GM23248 (cell line): ENCODE data around the gene ABCC3. TPM values are rescaled to one million over a fixed set of nuclear protein-coding genes. Genes with fewer than 3 reads are reported as not detected.

ENCODE experiments used
- DNase-seq: peaks from one replicate; pipeline ENCODE4 v3.0.0-alpha.2; 2015
- H2AFZ ChIP-seq: fragments of 200-600 bp; sonication (generic); 2 replicates; pipeline ENCODE4 v1.6.1; 2016; ENCODE audit warnings: antibody characterized with exemption
- H3F3A ChIP-seq: fragments of 200-600 bp; sonication (generic); 2 replicates; pipeline ENCODE4 v1.6.1; 2016; ENCODE audit warnings: mild to moderate bottlenecking, antibody characterized with exemption, mixed run types; ENCODE audit not compliant: insufficient read depth
- H3K27ac ChIP-seq: fragments of 200-600 bp; sonication (generic); 2 replicates; pipeline ENCODE4 v1.5.1; 2016; ENCODE audit warnings: mild to moderate bottlenecking
- H3K27me3 ChIP-seq: fragments of 200-600 bp; sonication (generic); replicated peaks from 2 replicates; pipeline ENCODE4 v1.6.1; 2016; ENCODE audit warnings: mild to moderate bottlenecking; ENCODE audit not compliant: insufficient read depth
- H3K36me3 ChIP-seq: fragments of 200-600 bp; sonication (generic); 2 replicates; pipeline ENCODE4 v1.6.1; 2016; ENCODE audit warnings: low read depth, mild to moderate bottlenecking
- H3K4me1 ChIP-seq: fragments of 200-600 bp; sonication (generic); 2 replicates; pipeline ENCODE4 v1.6.1; 2016; ENCODE audit warnings: mild to moderate bottlenecking; ENCODE audit not compliant: insufficient read depth
- H3K4me2 ChIP-seq: fragments of 200-600 bp; sonication (generic); one replicate; pipeline ENCODE4 v1.6.1; 2016; ENCODE audit warnings: mild to moderate bottlenecking; ENCODE audit not compliant: unreplicated experiment
- H3K4me3 ChIP-seq: fragments of 200-600 bp; sonication (generic); 2 replicates; pipeline ENCODE4 v1.5.1; 2016; ENCODE audit warnings: mild to moderate bottlenecking
- H3K79me2 ChIP-seq: fragments of 200-600 bp; sonication (generic); 2 replicates; pipeline ENCODE4 v1.6.1; 2016; ENCODE audit warnings: mild to moderate bottlenecking; ENCODE audit not compliant: insufficient read depth
- H3K9ac ChIP-seq: fragments of 200-600 bp; sonication (generic); 2 replicates; pipeline ENCODE4 v1.6.1; 2016; ENCODE audit warnings: mild to moderate bottlenecking
- H3K9me2 ChIP-seq: fragments of 200-600 bp; sonication (generic); 2 replicates; pipeline ENCODE4 v1.6.1; 2016; ENCODE audit warnings: mixed run types, mild to moderate bottlenecking, moderate library complexity; ENCODE audit not compliant: insufficient read depth
- H3K9me3 ChIP-seq: fragments of 200-600 bp; sonication (generic); one replicate; pipeline ENCODE4 v1.6.1; 2017; ENCODE audit warnings: low read depth
- H4K20me1 ChIP-seq: fragments of 200-600 bp; sonication (generic); 2 replicates; pipeline ENCODE4 v1.6.0; 2016; ENCODE audit not compliant: insufficient read depth
- EZH2 ChIP-seq: fragments of 200-600 bp; sonication (generic); IDR thresholded peaks from 2 replicates; pipeline ENCODE4 v1.6.1; 2018; ENCODE audit warnings: antibody characterized with exemption, mild to moderate bottlenecking; ENCODE audit not compliant: insufficient read depth, poor library complexity, severe bottlenecking
- EZH2phosphoT487 ChIP-seq: fragments of 200-600 bp; sonication (generic); IDR thresholded peaks from 2 replicates; pipeline ENCODE4 v1.6.1; 2018; ENCODE audit warnings: antibody characterized with exemption, moderate library complexity, mild to moderate bottlenecking, low read depth; ENCODE audit not compliant: insufficient read depth
- WGBS, 2 experiments: methylation state at CpG; one replicate each; pipeline ENCODE4 v1.1.6; 2015 to 2017; ENCODE audit warnings: low lambda C conversion rate in 2 of 2, low coverage in 1 of 2; ENCODE audit errors: missing lambda C conversion rate in 2 of 2; 5-methylcytosine and 5-hydroxymethylcytosine counted together
- in situ Hi-C: fragments of 300-500 bp; cut with MboI; formaldehyde crosslinking; loops from 2 replicates; pipeline ENCODE4 v1.15.0; 2020
- polyA plus RNA-seq: library from polyadenylated mRNA; unstranded; fragments of >200 nt; fragmentation: Nextera tagmentation; extraction: Ambion mirVana; gene quantifications from 2 replicates; pipeline ENCODE4 v1.2.1, GENCODE V29; 2016
- total RNA-seq: library from RNA; depleted of rRNA; stranded (reverse); fragments of >200 nt; shearing (Covaris generic); gene quantifications from 2 replicates; pipeline ENCODE4 v1.2.3, GENCODE V29; 2014

Gene ABCC3
- total and polyA plus RNA-seq, 2 experiments from 2014 or later = 32.0 to 38.5 TPM

DNA sequence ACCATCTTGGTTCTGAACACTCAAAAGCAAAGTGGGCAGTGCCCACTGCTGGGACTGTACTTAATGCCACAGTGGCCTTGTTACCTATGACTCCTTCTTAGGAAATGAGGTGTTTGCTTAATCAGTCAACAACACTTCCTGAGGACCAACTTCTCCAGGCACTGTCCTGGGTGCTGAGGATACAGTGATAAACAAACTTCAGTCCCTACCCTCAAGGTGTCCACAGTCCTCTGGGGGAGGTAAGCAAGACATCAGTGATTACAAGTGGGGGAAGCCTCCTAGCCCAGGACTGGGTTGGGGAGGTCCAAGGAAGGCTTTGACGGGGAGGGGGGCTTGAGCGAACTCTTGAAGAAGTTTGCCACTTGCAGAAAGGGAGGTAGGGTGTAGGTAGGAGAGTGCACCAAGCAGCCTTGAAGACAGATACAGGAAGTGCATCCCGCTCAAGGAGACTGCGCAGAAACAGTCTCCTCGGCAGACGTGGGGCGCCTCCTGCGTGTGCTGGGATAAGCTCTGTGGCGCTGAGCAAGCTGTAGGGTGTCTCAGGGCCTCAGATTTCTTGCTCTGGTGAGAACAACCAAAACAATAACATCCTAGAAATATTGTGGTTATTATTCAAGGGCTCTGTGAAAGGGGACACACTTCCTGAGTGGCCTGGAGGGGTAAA, 2.6 kb upstream of the ABCC3 start:
- in situ Hi-C loops = no loop called here
- peaks cover 5% of the 10 kb centered on the region; the same call in 1 of the 2 replicates for H3K4me1 ChIP-seq
- H3K9me3 ChIP-seq = no peaks in the 10 kb centered on the region
- no peak overlapping the region for H3K27ac ChIP-seq
- H3K27me3 ChIP-seq = no peaks in the 10 kb centered on the region
- no peak overlapping the region for H3K4me2 ChIP-seq
- H3K36me3 ChIP-seq = no peaks in the 10 kb centered on the region
- no peak overlapping the region for H2AFZ ChIP-seq
- no peaks in the 10 kb centered on the region for H3K9me2 ChIP-seq
- WGBS, 2 experiments = 89 to 90% methylated on average over 9 of the region's 9 CpGs
- peak; percentile 44 for DNase-seq
- H4K20me1 ChIP-seq = no peaks in the 10 kb centered on the region
- peaks cover 8% of the 10 kb centered on the region; the same call in 1 of the 2 replicates for H3F3A ChIP-seq
- peaks cover 17% of the 10 kb centered on the region for H3K79me2 ChIP-seq
- no peak overlapping the region for H3K4me3 ChIP-seq
- TF ChIP-seq EZH2phosphoT487 (no peak), EZH2 (no peak)
- H3K9ac ChIP-seq = no peak overlapping the region

DNA sequence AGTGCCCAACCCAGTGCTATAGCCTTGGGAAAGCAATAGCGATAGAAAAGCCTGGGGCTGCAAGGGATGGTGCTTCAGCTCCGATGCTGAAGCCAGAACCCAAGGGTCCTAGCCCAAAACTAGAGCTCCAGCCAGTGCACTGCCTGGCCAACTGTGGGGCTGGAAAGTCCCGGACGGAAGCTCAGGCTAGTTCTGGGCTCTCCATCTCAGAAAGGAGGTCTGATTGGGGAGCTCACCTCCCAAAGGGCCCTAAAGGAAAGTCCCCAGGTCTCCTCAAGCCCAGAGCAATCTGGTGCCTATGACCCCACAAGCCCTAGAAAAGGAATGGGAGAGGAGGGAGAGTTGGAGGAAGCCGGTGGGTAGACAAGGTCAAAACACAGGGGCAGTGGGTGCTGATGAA, 2.0 kb upstream of the ABCC3 start:
- TF ChIP-seq EZH2 (no peak), EZH2phosphoT487 (no peak)
- Histone ChIP-seq H3K27ac (no peak overlapping the region), H3K4me1 (peaks cover 5% of the 10 kb centered on the region; the same call in 1 of the 2 replicates), H3K79me2 (peaks cover 21% of the 10 kb centered on the region), H3K36me3 (no peaks in the 10 kb centered on the region), H3K9ac (no peak overlapping the region), H3K9me3 (no peaks in the 10 kb centered on the region), H2AFZ (no peak overlapping the region), H3K4me2 (no peak overlapping the region), H3K9me2 (no peaks in the 10 kb centered on the region), H3F3A (peaks cover 9% of the 10 kb centered on the region; the same call in 1 of the 2 replicates), H4K20me1 (no peaks in the 10 kb centered on the region), H3K27me3 (no peaks in the 10 kb centered on the region), H3K4me3 (no peak overlapping the region)
- in situ Hi-C loops = no loop called here
- 83 to 89% methylated on average over 5 of the region's 5 CpGs for WGBS, 2 experiments
- no peak for DNase-seq

DNA sequence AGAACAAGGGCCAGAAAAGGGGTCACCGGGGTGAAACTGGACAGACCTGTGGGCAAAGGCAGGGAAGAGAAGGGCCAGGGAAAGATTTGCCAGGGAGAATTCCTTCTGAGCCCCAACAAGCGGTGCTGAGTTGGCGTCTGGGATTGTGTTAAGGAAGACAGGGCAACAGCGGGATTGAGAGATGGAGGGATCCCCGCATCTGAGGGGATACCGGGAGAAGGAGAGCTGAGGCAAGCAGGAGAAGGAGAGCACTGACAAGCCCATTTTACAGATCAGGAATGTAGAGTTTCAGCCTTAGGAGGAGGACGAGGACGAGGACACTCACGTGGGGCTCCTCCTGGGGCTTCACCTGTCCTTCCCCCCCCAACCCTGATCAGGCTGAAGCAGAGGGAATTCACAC, 998 bp upstream of the ABCC3 start:
- TF ChIP-seq EZH2phosphoT487 (no peak), EZH2 (no peak)
- no peaks in the 10 kb centered on the region for H4K20me1 ChIP-seq
- no peak overlapping the region for H3K27ac ChIP-seq
- H3K79me2 ChIP-seq = peaks cover 21% of the 10 kb centered on the region
- no peak overlapping the region for H2AFZ ChIP-seq
- H3K9me3 ChIP-seq = no peaks in the 10 kb centered on the region
- no peaks in the 10 kb centered on the region for H3K36me3 ChIP-seq
- H3K9me2 ChIP-seq = no peaks in the 10 kb centered on the region
- no peaks in the 10 kb centered on the region for H3K27me3 ChIP-seq
- WGBS, 2 experiments = 93 to 98% methylated on average over 9 of the region's 9 CpGs
- H3F3A ChIP-seq = peaks cover 18% of the 10 kb centered on the region; the same call in 1 of the 2 replicates
- H3K4me1 ChIP-seq = peaks cover 15% of the 10 kb centered on the region
- no peak overlapping the region for H3K4me2 ChIP-seq
- DNase-seq = no peak
- H3K9ac ChIP-seq = no peak overlapping the region
- in situ Hi-C loops = no loop called here
- no peak overlapping the region for H3K4me3 ChIP-seq

DNA sequence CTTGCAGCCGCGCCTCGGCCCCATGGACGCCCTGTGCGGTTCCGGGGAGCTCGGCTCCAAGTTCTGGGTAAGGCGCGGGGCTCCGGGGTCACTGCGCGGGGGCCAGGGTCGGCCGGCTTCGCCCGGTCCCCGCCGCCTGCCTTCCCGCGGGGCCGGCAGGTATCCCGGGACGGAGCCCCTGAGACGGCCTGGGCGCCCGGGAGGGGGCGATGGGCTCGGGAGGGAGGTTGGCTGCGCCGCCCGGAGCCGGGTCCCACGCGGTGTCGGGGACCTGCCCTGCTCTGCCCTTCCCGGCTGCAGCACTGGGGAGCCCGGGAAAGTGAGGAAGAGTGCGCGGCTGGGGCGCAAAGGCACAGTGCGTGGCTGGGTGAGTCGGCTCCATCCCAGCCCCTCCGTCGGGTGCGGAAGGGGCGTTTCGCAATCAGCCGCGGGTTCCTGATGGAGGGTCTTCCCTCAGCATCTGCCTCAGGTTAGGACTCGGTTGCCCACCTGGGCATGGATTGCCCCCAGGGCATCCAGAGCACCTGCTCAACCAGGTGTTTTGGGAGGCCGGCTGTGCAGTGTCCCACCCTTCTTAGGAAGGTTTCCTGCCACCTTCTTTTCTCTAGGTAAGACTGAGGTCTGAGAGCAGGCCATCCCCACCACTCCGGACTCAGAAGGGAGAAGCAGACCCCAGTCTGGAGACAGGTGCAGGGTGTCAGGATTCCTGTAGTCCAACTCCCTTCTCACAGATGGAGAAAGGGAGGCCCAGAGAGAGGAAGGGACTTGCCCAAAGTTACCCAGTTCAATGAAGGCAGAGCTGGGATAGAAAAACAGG, 442 bp downstream of the ABCC3 start:
- no peaks in the 10 kb centered on the region for H3K9me3 ChIP-seq
- TF ChIP-seq EZH2 (no peak), EZH2phosphoT487 (no peak)
- 4 to 8% methylated on average over 26 to 36 of the region's 52 CpGs for WGBS, 2 experiments
- peaks cover 24% of the 10 kb centered on the region for H3K4me1 ChIP-seq
- peak; percentile 48 for DNase-seq
- in situ Hi-C loops = no loop called here
- H3K27me3 ChIP-seq = no peaks in the 10 kb centered on the region
- H3F3A ChIP-seq = peaks cover 24% of the 10 kb centered on the region
- H3K79me2 ChIP-seq = peaks cover 21% of the 10 kb centered on the region
- H3K27ac ChIP-seq = no peak overlapping the region
- H3K36me3 ChIP-seq = no peaks in the 10 kb centered on the region
- peak overlapping the region; percentile 91 for H3K4me2 ChIP-seq
- no peaks in the 10 kb centered on the region for H3K9me2 ChIP-seq
- peak overlapping the region; percentile 73 for H3K9ac ChIP-seq
- peak overlapping the region; percentile 80 for H2AFZ ChIP-seq
- peak overlapping the region; percentile 77 for H3K4me3 ChIP-seq
- no peaks in the 10 kb centered on the region for H4K20me1 ChIP-seq
